GM23248 (cell line): Measurements from ENCODE around the gene OBP2A.

Source experiments
- EZH2 ChIP-seq: fragments of 200-600 bp; sonication (generic); IDR thresholded peaks from 2 replicates; pipeline ENCODE4 v1.6.1; 2018; ENCODE audit warnings: antibody characterized with exemption, mild to moderate bottlenecking; ENCODE audit not compliant: insufficient read depth, poor library complexity, severe bottlenecking
- EZH2phosphoT487 ChIP-seq: fragments of 200-600 bp; sonication (generic); IDR thresholded peaks from 2 replicates; pipeline ENCODE4 v1.6.1; 2018; ENCODE audit warnings: antibody characterized with exemption, moderate library complexity, mild to moderate bottlenecking, low read depth; ENCODE audit not compliant: insufficient read depth

DNA sequence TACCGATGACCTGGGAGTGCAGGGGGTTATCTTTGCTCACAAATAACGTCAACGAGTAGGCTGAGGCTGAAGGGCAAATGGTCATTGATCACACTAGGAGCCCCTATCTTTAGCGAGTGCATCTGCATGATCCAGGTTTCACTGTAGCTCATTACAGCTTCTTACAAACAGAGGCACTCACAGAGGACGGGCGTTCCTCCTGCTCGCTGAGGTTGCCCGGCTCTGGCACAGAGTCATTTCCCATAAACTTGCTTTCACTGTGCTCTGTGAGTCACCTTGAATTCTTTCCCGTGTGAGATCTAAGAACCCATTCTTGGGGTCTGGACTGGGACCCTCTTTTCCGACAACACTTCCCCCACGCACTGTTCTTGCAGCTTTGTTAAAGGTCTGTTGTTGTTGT is 13.7 kb downstream of the OBP2A start:
- no peak for TF ChIP-seq EZH2
- no peak for TF ChIP-seq EZH2phosphoT487
